ENCODE data around the gene C13orf46.

DNA sequence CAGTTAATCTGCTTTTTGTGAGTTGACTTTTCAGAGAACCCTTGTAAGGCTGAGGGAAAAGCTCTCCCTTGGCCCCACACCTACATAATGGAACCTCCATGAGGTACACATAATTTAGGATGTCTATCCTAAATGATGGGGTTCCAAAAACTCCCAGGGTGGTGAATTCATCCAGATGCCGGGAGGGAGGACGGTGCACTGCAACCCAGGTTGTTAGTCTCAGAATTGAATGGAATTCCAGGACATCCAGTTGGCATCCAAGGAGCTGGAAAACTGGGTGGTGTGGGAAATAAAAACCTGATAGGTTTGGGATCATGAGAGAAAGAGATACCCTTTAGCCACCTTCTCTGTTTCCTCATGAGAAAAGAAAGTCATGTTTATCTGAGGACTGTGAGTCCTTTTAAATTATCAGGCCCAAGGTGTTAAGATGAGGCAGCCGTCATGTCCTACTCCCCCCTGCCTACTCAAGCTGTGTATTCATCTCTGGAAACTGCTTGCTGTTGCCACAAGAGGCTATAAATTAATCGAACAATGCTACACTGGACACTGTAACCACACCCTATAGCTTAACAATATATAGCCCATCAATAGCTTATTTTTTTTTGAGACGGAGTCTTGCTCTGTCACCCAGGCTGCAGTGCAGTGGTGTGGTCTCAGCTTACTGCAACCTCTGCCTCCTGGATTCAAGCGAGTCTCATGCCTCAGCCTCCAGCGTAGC is 49.5 kb downstream of the C13orf46 start:
- TF ChIP-seq YY1 (IDR thresholded peaks at IDR 0.05; ENCODE audit: low read depth, low read length), result no peak
- no peak for TF ChIP-seq CHD1 (IDR thresholded peaks at IDR 0.05; ENCODE audit: low read depth, low read length)
- TF ChIP-seq POLR2A (IDR thresholded peaks at IDR 0.05; ENCODE audit: control extremely low read depth in 1 of 2, low read depth in 2 of 2, low read length in 2 of 2), result no peak
- no peak for TF ChIP-seq PHF8 (conservative IDR thresholded peaks at IDR 0.05; ENCODE audit: low read depth, low read length)

Data from H1 (cell line).